HepG2 (cell line): ENCODE results near the gene GUK1. TPM values are rescaled to one million over a fixed set of nuclear protein-coding genes. Genes with fewer than 3 reads are reported as not detected.

Experiments
- ATAC-seq: fragments of 200-7000 bp; cut with Tn5 transposase; 3 replicates; pipeline ENCODE4 v1.9.1; 2020; ENCODE audit warnings: mild to moderate bottlenecking, moderate library complexity
- BruUV-seq: library from RNA; stranded (reverse); fragments of 400-500 nt; replicated peaks from 2 replicates; lab custom pipeline; 2021; lab: Mats Ljungman, UMichigan
- CTCF ChIA-PET: fragments of 300-600 bp; formaldehyde crosslinking; extraction: SDS; loops from one replicate; lab custom pipeline; 2021; ENCODE audit warnings: low total read pairs, inconsistent platforms, low intra/inter-chr PET ratio; lab: Yijun Ruan, JAX
- POLR2A ChIA-PET: fragments of 350-600 bp; sonication (Branson Sonifier 250); formaldehyde crosslinking; loops from one replicate; lab custom pipeline; 2020; ENCODE audit warnings: antibody characterized with exemption, inconsistent platforms; lab: Yijun Ruan, JAX
- DNase-seq: peaks from one replicate; pipeline ENCODE4 v3.0.0-alpha.2; 2015; ENCODE audit warnings: low spot score
- FAIRE-seq: peaks from 3 replicates; lab custom pipeline; 2011; peaks lifted over from hg19 to GRCh38; lab: Jason Lieb, UNC
- H2AFZ ChIP-seq: one replicate; pipeline ENCODE4 v1.6.1; 2011; ENCODE audit warnings: low read length, inconsistent platforms
- H3K27ac ChIP-seq: fragments of 300-600 bp; 3 replicates; pipeline ENCODE4 v1.8.0; 2011; ENCODE audit warnings: mixed run types, mild to moderate bottlenecking, mixed read lengths, low read length, inconsistent platforms; ENCODE audit not compliant: insufficient read depth; ENCODE audit errors: extremely low read length
- H3K27me3 ChIP-seq, 2 experiments: fragments of 200-600 bp in 1 of 2; 2 replicates in 1 of 2; 3 replicates in 1 of 2; pipeline versions ENCODE4 v1.6.0 to v1.8.0; 2011; ENCODE audit warnings: low read length in 2 of 2, mild to moderate bottlenecking in 2 of 2, moderate library complexity in 2 of 2, inconsistent platforms in 1 of 2; ENCODE audit not compliant: insufficient read depth in 2 of 2, control insufficient read depth in 1 of 2
- H3K36me3 ChIP-seq, 2 experiments: fragments of 200-600 bp in 1 of 2; replicated peaks in 1 of 2; 2 replicates in 1 of 2; 3 replicates in 1 of 2; pipeline versions ENCODE4 v1.5.1 to v1.8.0; 2011; ENCODE audit warnings: low read length in 2 of 2, inconsistent platforms in 1 of 2; ENCODE audit not compliant: insufficient read depth in 2 of 2, control insufficient read depth in 1 of 2
- H3K4me1 ChIP-seq: 2 replicates; pipeline ENCODE4 v1.5.1; 2012; ENCODE audit warnings: low read length, inconsistent platforms; ENCODE audit not compliant: insufficient read depth
- H3K4me2 ChIP-seq: 2 replicates; pipeline ENCODE4 v1.6.0; 2011; ENCODE audit warnings: low read depth, low read length, inconsistent platforms
- H3K4me3 ChIP-seq, 3 experiments: fragments of 200-600 bp in 1 of 3; sonication (generic), shearing (Covaris generic) in 1 of 3; replicated peaks in 1 of 3; 2 replicates each; pipeline ENCODE4 v1.5.1; 2011 to 2016; ENCODE audit warnings: low read length in 3 of 3, inconsistent platforms in 2 of 3, low read depth in 2 of 3, mild to moderate bottlenecking in 2 of 3, control low read depth in 1 of 3, mixed read lengths in 1 of 3; ENCODE audit not compliant: insufficient read depth in 1 of 3
- H3K79me2 ChIP-seq: one replicate; pipeline ENCODE4 v1.6.1; 2011; ENCODE audit warnings: low read length, inconsistent platforms; ENCODE audit not compliant: insufficient read depth
- H3K9ac ChIP-seq: 2 replicates; pipeline ENCODE4 v1.6.0; 2011; ENCODE audit warnings: mild to moderate bottlenecking, low read depth, low read length, inconsistent platforms; ENCODE audit not compliant: insufficient read depth
- H3K9me3 ChIP-seq: 2 replicates; pipeline ENCODE4 v1.5.1; 2012; ENCODE audit warnings: mild to moderate bottlenecking, low read length
- H4K20me1 ChIP-seq: 2 replicates; pipeline ENCODE4 v1.6.0; 2011; ENCODE audit warnings: inconsistent platforms, mild to moderate bottlenecking, low read length, moderate library complexity; ENCODE audit not compliant: insufficient read depth
- CBX5 ChIP-seq: sonication (generic); formaldehyde crosslinking; IDR thresholded peaks from 2 replicates; pipeline ENCODE4 v1.4.0; 2020; ENCODE audit warnings: missing genetic modification reagents, borderline replicate concordance
- HDAC6 ChIP-seq: fragments of 200-600 bp; sonication (generic); IDR thresholded peaks from 2 replicates; pipeline ENCODE4 v1.7.0; 2017; ENCODE audit warnings: mild to moderate bottlenecking, antibody characterized with exemption, low read length, low read depth
- NAIF1 ChIP-seq: sonication (generic); formaldehyde crosslinking; IDR thresholded peaks from 2 replicates; pipeline ENCODE4 v1.5.0; 2020; ENCODE audit warnings: mild to moderate bottlenecking, missing genetic modification reagents, borderline replicate concordance
- RORA ChIP-seq: sonication (generic); formaldehyde crosslinking; IDR thresholded peaks from 2 replicates; pipeline ENCODE4 v1.5.0; 2020; ENCODE audit warnings: mild to moderate bottlenecking, missing genetic modification reagents, moderate library complexity
- SIX4 ChIP-seq: sonication (generic); formaldehyde crosslinking; IDR thresholded peaks from 2 replicates; pipeline ENCODE4 v1.4.0; 2020; ENCODE audit warnings: missing genetic modification reagents
- ZBTB1 ChIP-seq: sonication (generic); formaldehyde crosslinking; IDR thresholded peaks from 2 replicates; pipeline ENCODE4 v1.4.0; 2020; ENCODE audit warnings: missing genetic modification reagents, borderline replicate concordance
- ZBTB44 ChIP-seq: sonication (generic); formaldehyde crosslinking; IDR thresholded peaks from 2 replicates; pipeline ENCODE4 v1.4.0; 2020; ENCODE audit warnings: missing genetic modification reagents
- ZC3H4 ChIP-seq: sonication (generic); formaldehyde crosslinking; IDR thresholded peaks from 2 replicates; pipeline ENCODE4 v1.4.0; 2020; ENCODE audit warnings: missing genetic modification reagents, borderline replicate concordance
- ZNF121 ChIP-seq: sonication (generic); formaldehyde crosslinking; IDR thresholded peaks from 2 replicates; pipeline ENCODE4 v1.5.0; 2020; ENCODE audit warnings: mild to moderate bottlenecking, missing genetic modification reagents
- ZNF205 ChIP-seq: IDR thresholded peaks from 2 replicates; pipeline ENCODE4 v1.6.1; 2018; ENCODE audit warnings: missing biosample characterization, missing genetic modification reagents
- ZNF274 ChIP-seq: sonication (generic); formaldehyde crosslinking; IDR thresholded peaks from 2 replicates; pipeline ENCODE4 v1.5.1; 2020; ENCODE audit warnings: mild to moderate bottlenecking, missing genetic modification reagents
- ZNF276 ChIP-seq: sonication (generic); formaldehyde crosslinking; IDR thresholded peaks from 2 replicates; pipeline ENCODE4 v1.4.0; 2020; ENCODE audit warnings: mild to moderate bottlenecking, low read depth, missing genetic modification reagents
- ZNF530 ChIP-seq: sonication (generic); formaldehyde crosslinking; IDR thresholded peaks from 2 replicates; pipeline ENCODE4 v1.5.0; 2020; ENCODE audit warnings: low read depth, mild to moderate bottlenecking, missing genetic modification reagents
- WGBS: methylation state at CpG from one replicate; pipeline ENCODE4 v1.1.6; 2017; ENCODE audit warnings: low lambda C conversion rate; 5-methylcytosine and 5-hydroxymethylcytosine counted together
- in situ Hi-C: cut with HindIII; loops from 2 replicates; pipeline ENCODE4 v1.10.0; 2017; ENCODE audit warnings: low pct_unique_long_range_greater_than_20kb; ENCODE audit not compliant: extremely low pct_ligation_motif_present
- intact Hi-C: fragments of 100-400 bp; cut with micrococcal nuclease; formaldehyde crosslinking; loops from one replicate; pipeline ENCODE4 v1.10.0; 2022; ENCODE audit not compliant: unreplicated experiment
- polyA plus RNA-seq, 8 experiments: library from polyadenylated mRNA; depleted of rRNA in 3 of 8; stranded (reverse) in 7 of 8; unstranded in 1 of 8; fragments of >200 nt; fragmentation: Illumina TruSeq in 4 of 8; extraction: Trizol in 4 of 8; gene quantifications; 2 replicates each; pipeline versions ENCODE4 v1.2.1 to v1.2.3, GENCODE V29; 2011 to 2016; ENCODE audit warnings: low read depth in 4 of 8, missing spikeins in 1 of 8, mixed read lengths in 1 of 8; ENCODE audit not compliant: insufficient read depth in 1 of 8
- total RNA-seq, 5 experiments: library from RNA; depleted of rRNA; stranded (reverse); fragments of >200 nt; fragmentation: Illumina TruSeq; extraction: Trizol; gene quantifications; 2 replicates each; pipeline ENCODE4 v1.2.3, GENCODE V29; 2016; ENCODE audit warnings: low read depth in 1 of 5

Gene GUK1
- total and polyA plus RNA-seq, 2 of the 13 experiments (the other 11 are each of a cell fraction or from before 2014, with no cell fraction given), result 116 to 154 TPM

- no peaks in the 10 kb centered on the region; a peak in 1 of 5 replicates for H3K27me3 ChIP-seq
- H3K36me3 ChIP-seq, result no peaks in the 10 kb centered on the region; a peak in 1 of 5 replicates
- TF ChIP-seq CBX5 (CRISPR knock-in tag), result no peak
- ChIA-PET POLR2A (no interaction called here), CTCF (no interaction called here)
- BruUV-seq, result no TSS peak
- H2AFZ ChIP-seq, result no peak overlapping the region
- 100% methylated on average over 1 of the region's 4 CpGs for WGBS
- H3K4me3 ChIP-seq, result no peak overlapping the region
- DNase-seq, result no peak
- 0 out of 2 replicates have a peak, but pooled peaks cover 2% of the 10 kb centered on the region for H4K20me1 ChIP-seq
- H3K4me2 ChIP-seq, result no peak overlapping the region
- no peaks in the 10 kb centered on the region for H3K79me2 ChIP-seq
- H3K9ac ChIP-seq, result no peak overlapping the region
- intact Hi-C loops, result no loop called here
- H3K27ac ChIP-seq, result no peak overlapping the region
- no peak for FAIRE-seq
- no peak for ATAC-seq
- H3K9me3 ChIP-seq, result no peaks in the 10 kb centered on the region
- in situ Hi-C loops, result loop anchor here (5.0 kb wide), 1 partner anchor 39 kb away; no protein-coding TSS in a partner anchor
- no peaks in the 10 kb centered on the region for H3K4me1 ChIP-seq
Measured at GRCh38 chr1:228176024-228176395, 35.9 kb downstream of the GUK1 start.

GRCh38 chr1:228176461-228177182 is 36.5 kb downstream of the GUK1 start:
- CTCF ChIA-PET, result no interaction called here
- Histone ChIP-seq H3K4me1 (no peaks in the 10 kb centered on the region), H2AFZ (no peak overlapping the region), H3K79me2 (no peaks in the 10 kb centered on the region), H3K27ac (no peak overlapping the region), H4K20me1 (0 out of 2 replicates have a peak, but pooled peaks cover 2% of the 10 kb centered on the region), H3K9ac (no peak overlapping the region), H3K36me3 (no peaks in the 10 kb centered on the region; a peak in 1 of 5 replicates), H3K4me3 (no peak overlapping the region), H3K4me2 (no peak overlapping the region), H3K27me3 (no peaks in the 10 kb centered on the region; a peak in 1 of 5 replicates), H3K9me3 (no peaks in the 10 kb centered on the region)
- ATAC-seq (no peak), DNase-seq (no peak), FAIRE-seq (no peak)
- no TSS peak for BruUV-seq
- POLR2A ChIA-PET, result interaction anchor here (1.0 kb wide), 1 partner anchor 11 kb away, joined by 7 read pairs; the partner anchor contains the start of gene IBA57
- WGBS, result 91% methylated on average over 16 of the region's 19 CpGs
- TF ChIP-seq ZNF530, result no peak
- no peak for TF ChIP-seq ZNF276 (CRISPR knock-in tag)
- no peak for TF ChIP-seq NAIF1
- TF ChIP-seq ZC3H4 (CRISPR knock-in tag), result no peak
- TF ChIP-seq ZNF121 (CRISPR knock-in tag), result no peak
- TF ChIP-seq HDAC6, result no peak
- no peak for TF ChIP-seq RORA (CRISPR knock-in tag)
- no peak for TF ChIP-seq SIX4 (CRISPR knock-in tag)
- no peak for TF ChIP-seq ZBTB44
- no peak for TF ChIP-seq ZNF205 (CRISPR knock-in tag)
- no peak for TF ChIP-seq ZNF274 (CRISPR knock-in tag)
- no peak for TF ChIP-seq ZBTB1 (CRISPR knock-in tag)
- intact Hi-C loops, result no loop called here
- in situ Hi-C loops, result loop anchor here (5.0 kb wide), 1 partner anchor 39 kb away; no protein-coding TSS in a partner anchor
